GM18868 (cell line): ENCODE results near the gene UNCX.

Experiments
- ATAC-seq: cut with Tn5 transposase; IDR thresholded peaks from one replicate; pipeline ENCODE4 v1.9.1; 2021; ENCODE audit warnings: mild to moderate bottlenecking, moderate library complexity; ENCODE audit not compliant: unreplicated experiment

Gene UNCX

GRCh38 chr7:1214516-1214915 is 18.2 kb upstream of the UNCX start:
- ATAC-seq = no peak

GRCh38 chr7:1218541-1219165 is 14.0 kb upstream of the UNCX start:
- no peak for ATAC-seq

- ATAC-seq = no peak
These were observed 13.2 kb upstream of the UNCX start for GRCh38 chr7:1219498-1219897.

DNA sequence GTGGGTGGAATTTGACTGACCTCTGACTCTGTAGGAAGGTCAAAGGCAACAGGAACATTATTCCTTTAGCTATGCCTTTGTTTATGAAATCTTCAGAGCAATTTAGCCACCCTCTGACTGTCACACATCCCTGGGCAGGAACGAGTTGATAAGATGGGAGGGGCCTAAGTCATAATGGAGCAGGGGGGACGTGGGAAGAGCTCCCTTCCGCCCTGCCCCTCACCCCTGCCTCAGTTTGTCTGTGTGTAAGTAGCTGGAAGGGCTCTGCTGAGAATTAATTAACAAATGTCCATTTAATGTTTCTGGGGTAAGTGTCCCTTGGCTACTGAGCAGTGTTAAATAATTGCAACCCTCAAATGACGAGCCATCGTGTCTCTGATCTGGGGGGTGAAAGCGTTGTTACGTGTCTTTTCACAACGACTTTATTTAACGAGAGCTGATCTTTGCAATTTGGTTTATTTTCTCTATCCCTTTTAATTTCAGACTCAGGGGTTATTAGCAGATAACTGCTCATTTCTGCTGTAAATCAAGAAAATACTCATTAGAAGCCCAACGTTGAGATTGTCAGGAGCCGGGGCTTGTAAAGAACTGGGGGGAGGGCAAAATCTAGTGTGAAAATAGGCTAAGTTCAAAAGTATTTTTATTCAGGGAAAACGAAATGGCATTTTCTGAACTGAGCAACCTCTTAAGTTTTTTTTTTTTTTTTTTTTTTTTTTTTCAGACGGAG is 12.5 kb upstream of the UNCX start:
- ATAC-seq = no peak

- no peak for ATAC-seq
These were observed 11.5 kb upstream of the UNCX start for GRCh38 chr7:1220977-1221745.

DNA sequence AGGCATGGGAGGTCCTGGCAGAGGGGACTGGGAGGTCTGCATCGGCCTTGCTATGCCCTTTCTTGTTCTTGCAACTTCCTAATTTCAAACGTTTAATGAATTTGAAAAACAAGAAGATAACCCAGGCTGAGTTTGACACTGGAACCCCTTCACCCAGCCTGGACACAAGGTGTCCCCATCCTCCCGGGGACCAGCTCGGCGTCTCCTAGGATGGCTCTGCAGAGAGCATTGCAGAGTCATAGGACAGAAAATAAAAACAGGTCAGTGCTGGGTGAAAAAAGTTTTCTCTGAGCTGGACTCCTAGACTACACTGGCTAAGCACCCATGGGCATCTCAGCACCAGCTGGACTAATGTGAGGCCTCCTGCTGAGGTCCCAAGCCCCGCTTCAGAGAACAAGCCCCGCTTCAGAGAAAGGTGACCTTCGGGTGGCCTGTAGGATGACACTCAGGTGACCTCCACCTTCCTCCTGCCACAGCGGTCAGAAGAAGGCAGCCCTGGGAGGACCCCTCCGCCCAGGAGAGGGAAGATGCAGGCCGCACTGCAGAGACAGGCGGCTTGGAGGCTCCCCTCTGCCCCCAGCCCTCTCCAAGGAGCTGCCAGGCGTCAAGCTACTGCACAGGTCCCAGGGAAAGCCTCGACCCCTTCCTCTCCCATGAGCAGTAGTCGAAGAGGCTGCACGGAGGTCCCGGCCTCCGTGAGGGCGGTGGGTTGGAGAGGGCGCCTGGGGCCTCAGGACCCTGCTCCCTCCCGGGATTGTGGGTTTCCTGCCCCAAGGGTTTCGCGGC is 9.3 kb upstream of the UNCX start:
- ATAC-seq = no peak

- ATAC-seq = no peak
These were observed 8.5 kb upstream of the UNCX start for GRCh38 chr7:1224086-1224716.

DNA sequence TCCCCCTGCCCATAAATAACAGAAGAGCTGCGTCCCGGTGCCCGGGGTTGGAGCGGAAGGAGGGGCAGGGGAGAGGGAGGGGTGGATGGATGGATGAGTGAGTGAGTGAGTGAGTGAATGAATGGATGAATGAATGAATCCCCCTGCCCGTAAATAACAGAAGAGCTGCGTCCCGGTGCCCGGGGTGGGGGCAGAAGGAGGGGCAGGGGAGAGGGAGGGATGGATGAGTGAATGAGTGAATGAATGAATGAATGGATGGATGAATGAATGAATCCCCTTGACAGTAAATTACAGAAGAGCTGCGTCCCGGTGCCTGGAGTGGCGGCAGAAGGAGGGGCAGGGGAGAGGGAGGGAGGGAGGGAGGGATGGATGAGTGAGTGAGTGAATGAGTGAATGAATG is 7.6 kb upstream of the UNCX start:
- ATAC-seq = no peak

GRCh38 chr7:1225441-1226185 is 7.1 kb upstream of the UNCX start:
- ATAC-seq = no peak

DNA sequence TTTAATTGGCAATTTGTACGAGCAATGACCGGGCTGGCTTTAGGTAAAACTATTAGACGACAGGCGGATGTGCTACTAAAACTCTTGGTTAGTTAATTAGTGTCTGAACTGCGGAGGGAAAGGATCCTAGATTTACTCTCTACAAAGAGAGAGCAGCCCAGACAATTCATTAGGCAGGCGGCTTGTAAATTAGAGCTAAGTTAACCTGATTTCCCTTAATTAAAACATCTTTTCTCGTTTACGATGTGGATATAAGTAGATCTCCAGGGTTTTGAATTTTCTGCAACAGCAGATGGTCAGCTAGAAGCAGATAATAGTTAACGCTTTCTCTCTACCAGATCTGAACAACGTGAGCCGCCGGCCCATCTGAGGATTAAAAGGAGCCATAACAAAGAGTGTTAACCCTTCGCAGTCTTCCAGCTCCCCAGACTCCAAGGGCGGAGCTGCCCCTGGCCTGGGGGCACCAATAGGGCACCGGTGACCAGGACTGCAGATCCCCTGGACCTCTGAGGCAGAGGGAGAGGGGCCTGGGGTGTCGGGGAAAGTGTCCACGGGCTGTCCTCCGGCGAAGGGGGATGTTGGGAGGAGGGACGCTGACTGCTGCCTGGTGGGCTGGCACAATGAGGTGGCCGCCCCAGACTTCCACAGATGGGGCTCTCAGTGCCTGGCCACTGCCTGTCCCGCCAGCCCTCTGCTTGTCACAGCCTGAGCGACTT is 6.3 kb upstream of the UNCX start:
- ATAC-seq = no peak

GRCh38 chr7:1227071-1227804 is 5.4 kb upstream of the UNCX start:
- ATAC-seq = no peak

DNA sequence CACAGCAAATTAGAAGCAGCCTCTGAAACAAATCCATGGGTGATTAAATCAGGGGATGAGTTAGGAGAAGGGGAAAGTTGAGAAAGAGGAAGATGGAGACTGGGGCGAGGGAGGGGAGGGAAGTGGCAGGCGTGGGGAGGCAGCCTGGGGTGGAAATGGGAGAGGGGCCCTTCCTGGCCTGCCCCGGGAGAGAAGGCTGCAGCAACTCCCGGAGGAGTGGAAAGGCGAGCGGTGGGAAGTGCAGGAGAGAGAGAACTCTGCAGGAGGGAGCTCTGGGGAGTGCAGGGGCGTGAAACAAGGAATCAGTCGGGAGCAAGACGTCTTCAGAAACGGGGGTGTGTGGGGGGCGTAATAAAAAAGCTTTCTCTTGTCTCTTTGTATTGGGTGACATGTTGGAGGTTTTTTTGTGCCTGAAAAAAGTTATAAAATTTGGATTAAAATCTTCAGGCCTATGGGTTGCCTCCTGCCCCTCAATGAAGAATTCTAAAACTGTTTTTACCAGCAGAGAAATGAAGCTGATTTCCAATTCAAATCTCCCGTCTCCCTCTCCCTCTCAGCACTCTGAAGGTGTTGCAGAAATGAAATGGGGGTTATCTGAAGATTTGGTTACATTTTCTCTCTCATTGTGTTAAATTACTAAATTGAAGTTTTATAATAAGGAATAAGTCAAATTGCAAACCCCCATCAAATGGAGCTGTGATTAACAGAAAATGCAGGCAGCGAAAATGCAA is 4.7 kb upstream of the UNCX start:
- no peak for ATAC-seq

DNA sequence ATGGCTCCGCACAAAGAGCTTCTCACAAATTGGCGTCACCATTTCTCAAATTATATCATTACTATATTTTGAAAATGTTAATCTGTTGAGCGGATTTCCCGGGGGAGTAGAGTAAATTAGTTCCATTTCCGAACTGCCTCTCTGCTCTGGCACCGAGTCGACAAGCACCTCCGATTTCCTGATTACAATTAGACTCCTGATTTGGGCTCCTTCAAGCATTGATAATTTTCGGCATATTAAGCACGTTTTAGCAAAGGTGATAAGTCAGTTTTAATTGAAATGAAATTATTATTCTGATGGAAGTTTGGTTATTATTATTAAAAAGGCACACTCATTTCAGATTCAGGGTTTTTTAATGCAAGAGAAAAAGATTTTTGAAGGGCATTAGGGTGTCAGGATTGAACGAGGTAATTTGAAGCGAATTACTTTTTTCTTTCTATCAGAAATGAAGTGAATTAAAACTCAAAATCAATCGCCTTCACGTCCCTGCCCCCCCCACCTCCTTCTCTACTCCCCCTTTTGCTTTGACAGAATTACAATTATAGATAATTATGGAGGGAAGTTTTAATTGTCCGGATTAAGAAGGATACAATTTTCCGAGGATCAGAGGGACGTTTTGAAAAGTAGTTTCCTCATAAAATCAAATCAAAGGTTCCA is 4.0 kb upstream of the UNCX start:
- ATAC-seq = no peak

- no peak for ATAC-seq
These were observed 3.3 kb upstream of the UNCX start for GRCh38 chr7:1229202-1229947.

DNA sequence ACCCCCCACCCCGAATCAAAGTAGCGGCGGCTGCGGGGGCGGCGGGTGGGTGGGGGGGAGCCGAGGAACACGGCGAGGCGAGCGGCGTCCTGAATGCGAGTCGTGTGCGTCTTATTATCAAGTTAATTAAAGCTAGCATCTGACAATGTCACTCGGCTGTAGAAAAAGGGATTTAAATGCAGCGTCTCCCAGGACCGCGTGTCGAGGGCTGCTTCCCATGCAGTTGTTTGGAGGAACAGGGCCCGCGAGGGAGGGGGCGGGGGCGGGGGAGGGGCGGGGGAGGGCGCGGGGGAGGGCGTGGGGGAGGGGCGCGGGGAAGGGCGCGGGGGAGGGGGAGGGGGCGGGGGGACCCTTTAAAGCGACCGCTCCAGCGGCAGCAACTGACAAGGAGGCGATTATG is 2.7 kb upstream of the UNCX start:
- ATAC-seq = no peak

GRCh38 chr7:1230411-1231213 is 2.1 kb upstream of the UNCX start:
- no peak for ATAC-seq
